Sigmoid colon (tissue), 3 donors: Measurements from ENCODE around the gene TBCB.

Experiments used
- POLR2A ChIP-seq, 2 donors: fragments of 450-650 bp; IDR thresholded peaks; one replicate each; pipeline ENCODE4 v1.6.1; 2016; ENCODE audit warnings: antibody characterized with exemption in 2 of 2, mild to moderate bottlenecking in 2 of 2, moderate library complexity in 2 of 2
- TF ChIP-seq, protein P1 (sequence below), 4 experiments: fragments of 450-650 bp in 3 of 4; fragments of 200-600 bp in 1 of 4; IDR thresholded peaks; one replicate each; pipeline ENCODE4 v1.5.1; 2016 to 2019; ENCODE audit warnings: antibody characterized with exemption in 4 of 4, mild to moderate bottlenecking in 3 of 4, moderate library complexity in 2 of 4

DNA sequence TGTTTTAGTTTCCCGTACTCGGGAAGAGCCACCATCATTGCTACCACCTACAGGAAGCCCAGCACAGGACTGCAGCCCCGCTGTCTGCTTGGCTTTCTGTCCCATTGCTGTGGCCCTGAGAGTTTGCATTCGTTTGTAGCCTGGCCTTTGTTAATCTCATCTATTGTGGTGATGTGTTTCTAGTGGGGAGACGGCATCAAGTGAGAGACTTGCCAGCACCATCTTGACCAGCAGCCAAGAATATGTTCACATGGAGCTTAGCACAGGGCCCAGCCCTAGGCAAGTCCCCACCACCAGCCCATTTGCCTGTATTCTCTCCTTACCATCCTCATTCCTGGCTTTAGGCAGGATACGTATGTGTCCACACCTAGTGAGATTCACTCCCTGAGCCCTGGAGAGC lies 21.6 kb upstream of the TBCB start:
- TF ChIP-seq, protein P1, sequence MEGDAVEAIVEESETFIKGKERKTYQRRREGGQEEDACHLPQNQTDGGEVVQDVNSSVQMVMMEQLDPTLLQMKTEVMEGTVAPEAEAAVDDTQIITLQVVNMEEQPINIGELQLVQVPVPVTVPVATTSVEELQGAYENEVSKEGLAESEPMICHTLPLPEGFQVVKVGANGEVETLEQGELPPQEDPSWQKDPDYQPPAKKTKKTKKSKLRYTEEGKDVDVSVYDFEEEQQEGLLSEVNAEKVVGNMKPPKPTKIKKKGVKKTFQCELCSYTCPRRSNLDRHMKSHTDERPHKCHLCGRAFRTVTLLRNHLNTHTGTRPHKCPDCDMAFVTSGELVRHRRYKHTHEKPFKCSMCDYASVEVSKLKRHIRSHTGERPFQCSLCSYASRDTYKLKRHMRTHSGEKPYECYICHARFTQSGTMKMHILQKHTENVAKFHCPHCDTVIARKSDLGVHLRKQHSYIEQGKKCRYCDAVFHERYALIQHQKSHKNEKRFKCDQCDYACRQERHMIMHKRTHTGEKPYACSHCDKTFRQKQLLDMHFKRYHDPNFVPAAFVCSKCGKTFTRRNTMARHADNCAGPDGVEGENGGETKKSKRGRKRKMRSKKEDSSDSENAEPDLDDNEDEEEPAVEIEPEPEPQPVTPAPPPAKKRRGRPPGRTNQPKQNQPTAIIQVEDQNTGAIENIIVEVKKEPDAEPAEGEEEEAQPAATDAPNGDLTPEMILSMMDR (IDR thresholded peaks at IDR 0.05) = no peak
- no peak for TF ChIP-seq POLR2A (IDR thresholded peaks at IDR 0.05)
